B cell (primary cell): Measurements from ENCODE around the gene TUBA4B. TPM values are rescaled to one million over a fixed set of nuclear protein-coding genes. Genes with fewer than 3 reads are reported as not detected.

Experiments used
- ATAC-seq: fragments of 200-7000 bp; cut with Tn5 transposase; one replicate; pipeline ENCODE4 v1.10.0; 2021; ENCODE audit warnings: low read depth, mild to moderate bottlenecking, moderate number of reproducible peaks, moderate library complexity
- CTCF ChIA-PET: fragments of 350-600 bp; sonication (Branson Sonifier 250); formaldehyde crosslinking; loops from one replicate; lab custom pipeline; 2021; ENCODE audit warnings: antibody characterized with exemption, inconsistent platforms; lab: Charles Lee
- POLR2A ChIA-PET: fragments of 350-600 bp; sonication (Branson Sonifier 250); formaldehyde crosslinking; loops from one replicate; lab custom pipeline; 2021; ENCODE audit warnings: antibody characterized with exemption; lab: Charles Lee
- DNase-seq: peaks from one replicate; pipeline ENCODE4 v3.0.0; 2013
- H2AFZ ChIP-seq: 2 replicates; pipeline ENCODE4 v1.6.1; 2012; ENCODE audit warnings: mild to moderate bottlenecking, low read depth, low read length; ENCODE audit not compliant: insufficient read depth, poor library complexity, severe bottlenecking
- H3K27ac ChIP-seq, 2 donors: 1 replicate in 1 of 2; 2 replicates in 1 of 2; pipeline ENCODE4 v1.5.1; 2012 to 2013; ENCODE audit warnings: low read length in 2 of 2, mild to moderate bottlenecking in 2 of 2, moderate library complexity in 1 of 2
- H3K27me3 ChIP-seq, 4 experiments: fragments of 200-600 bp in 1 of 4; sonication (generic) in 1 of 4; replicated peaks in 1 of 4; 1 replicate in 2 of 4; 2 replicates in 2 of 4; pipeline versions ENCODE4 v1.6.1 to v1.7.0; 2013 to 2016; ENCODE audit warnings: low read length in 3 of 4, mild to moderate bottlenecking in 2 of 4, mixed read lengths in 1 of 4, moderate library complexity in 1 of 4; ENCODE audit not compliant: insufficient read depth in 4 of 4, control insufficient read depth in 3 of 4; ENCODE audit errors: control extremely low read depth in 1 of 4
- H3K36me3 ChIP-seq, 2 experiments: replicated peaks in 1 of 2; 1 replicate in 1 of 2; 2 replicates in 1 of 2; pipeline versions ENCODE4 v1.6.1 to v1.7.1; 2013; ENCODE audit warnings: low read length in 1 of 2; ENCODE audit not compliant: insufficient read depth in 2 of 2, control insufficient read depth in 1 of 2; ENCODE audit errors: control extremely low read depth in 1 of 2, extremely low read depth in 1 of 2
- H3K4me1 ChIP-seq, 2 donors: fragments of 200-600 bp in 1 of 2; sonication (generic) in 1 of 2; 1 replicate in 1 of 2; 2 replicates in 1 of 2; pipeline versions ENCODE4 v1.5.1 to v1.6.1; 2013 to 2017; ENCODE audit warnings: low read length in 2 of 2; ENCODE audit not compliant: control insufficient read depth in 2 of 2, insufficient read depth in 2 of 2
- H3K4me2 ChIP-seq: replicated peaks from 2 replicates; pipeline ENCODE3; 2012; ENCODE audit warnings: mild to moderate bottlenecking, low read depth, low read length; ENCODE audit not compliant: poor library complexity, severe bottlenecking
- H3K4me3 ChIP-seq, 5 experiments: fragments of 200-600 bp in 1 of 5; sonication (generic) in 1 of 5; 1 replicate in 3 of 5; 2 replicates in 2 of 5; pipeline versions ENCODE4 v1.5.1 to v1.7.0; 2011 to 2016; ENCODE audit warnings: low read length in 4 of 5, mild to moderate bottlenecking in 4 of 5, low read depth in 2 of 5, control low read depth in 1 of 5, moderate library complexity in 1 of 5; ENCODE audit not compliant: insufficient read depth in 1 of 5; ENCODE audit errors: control extremely low read depth in 1 of 5, extremely low read depth in 1 of 5
- H3K79me2 ChIP-seq: fragments of 200-600 bp; sonication (generic); one replicate; pipeline ENCODE4 v1.6.0; 2016; ENCODE audit warnings: low read length; ENCODE audit not compliant: control insufficient read depth, insufficient read depth
- H3K9ac ChIP-seq: fragments of 200-600 bp; sonication (generic); 2 replicates; pipeline ENCODE4 v1.6.1; 2017; ENCODE audit warnings: mild to moderate bottlenecking, low read length, moderate library complexity
- H3K9me3 ChIP-seq, 3 donors: one replicate each; pipeline versions ENCODE4 v1.6.1 to v1.7.1; 2013; ENCODE audit warnings: low read length in 2 of 3; ENCODE audit not compliant: control insufficient read depth in 2 of 3, insufficient read depth in 1 of 3; ENCODE audit errors: control extremely low read depth in 1 of 3
- H4K20me1 ChIP-seq: 2 replicates; pipeline ENCODE4 v1.6.0; 2012; ENCODE audit warnings: mild to moderate bottlenecking, low read length; ENCODE audit not compliant: insufficient read depth, control insufficient read depth, poor library complexity, severe bottlenecking
- H3K27ac Mint-ChIP-seq: one replicate; pipeline ENCODE4 v1.8.0; 2021; ENCODE audit warnings: mixed read lengths
- H3K27me3 Mint-ChIP-seq: one replicate; pipeline ENCODE4 v1.8.0; 2021; ENCODE audit warnings: mixed read lengths
- H3K4me1 Mint-ChIP-seq: one replicate; pipeline ENCODE4 v1.8.0; 2021; ENCODE audit warnings: mixed read lengths
- H3K4me3 Mint-ChIP-seq: one replicate; pipeline ENCODE4 v1.8.0; 2021; ENCODE audit warnings: mixed read lengths
- H3K9me3 Mint-ChIP-seq: one replicate; pipeline ENCODE4 v1.8.0; 2022; ENCODE audit warnings: mixed read lengths; ENCODE audit not compliant: insufficient read depth
- EZH2 ChIP-seq: IDR thresholded peaks from 2 replicates; pipeline ENCODE4 v1.6.1; 2012; ENCODE audit warnings: borderline replicate concordance, low read depth, mild to moderate bottlenecking, moderate library complexity, low read length; ENCODE audit not compliant: insufficient read depth, poor library complexity, severe bottlenecking
- WGBS: methylation state at CpG from one replicate; pipeline ENCODE4 v1.1.5; 2013; ENCODE audit warnings: missing lambda C conversion rate; ENCODE audit not compliant: insufficient coverage; 5-methylcytosine and 5-hydroxymethylcytosine counted together
- intact Hi-C: fragments of 100-400 bp; cut with micrococcal nuclease; formaldehyde crosslinking; loops from one replicate; pipeline ENCODE4 v1.10.0; 2022
- polyA plus RNA-seq: library from polyadenylated mRNA; depleted of rRNA; stranded (reverse); fragments of >200 nt; gene quantifications from 2 replicates; pipeline ENCODE4 v1.2.3, GENCODE V29; 2012
- total RNA-seq, 2 donors: library from RNA; stranded (reverse); fragments of 120-200 nt in 1 of 2; gene quantifications; 1 replicate in 1 of 2; 2 replicates in 1 of 2; pipeline versions ENCODE4 v1.2.3 to v1.2.4, GENCODE V29; 2013 to 2022
- TF ChIP-seq, protein P1 (sequence below): fragments of 200-600 bp; IDR thresholded peaks from one replicate; pipeline ENCODE4 v1.8.0; 2022; ENCODE audit warnings: antibody characterized with exemption, mild to moderate bottlenecking

The TUBA4B gene
- total and polyA plus RNA-seq, 2 donors (not counting 1 experiment from before 2014, with no cell fraction given): not detected

DNA sequence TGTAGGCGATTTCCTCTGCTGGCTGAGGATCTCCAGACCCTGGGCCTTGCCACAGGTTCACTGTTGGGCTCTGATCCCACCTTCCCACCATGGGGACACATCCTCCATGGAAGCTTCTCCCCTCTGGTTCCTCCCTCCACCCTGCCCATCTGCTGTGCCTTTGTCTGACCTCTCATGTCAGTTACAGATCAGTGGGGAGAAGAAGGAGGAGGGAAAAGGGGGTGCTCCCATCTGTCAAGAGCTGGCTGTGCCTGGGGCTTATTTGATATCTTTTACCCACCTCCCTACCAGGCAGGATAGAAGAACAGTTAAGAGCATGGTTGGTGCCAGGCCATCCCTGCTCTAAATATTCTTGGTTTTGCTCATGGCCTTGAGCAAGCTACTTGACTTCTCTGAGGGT is 13.8 kb downstream of the TUBA4B start:
- H3K4me2 ChIP-seq: no peak overlapping the region
- ChIA-PET CTCF (interaction anchor here (0.7 to 2.0 kb wide), 2 partner anchors 10 to 35 kb away, joined by 3 to 11 read pairs; no protein-coding TSS in a partner anchor), POLR2A (no interaction called here)
- Mint-ChIP-seq H3K4me3 (no peak overlapping the region), H3K9me3 (no peaks in the 10 kb centered on the region), H3K4me1 (no peaks in the 10 kb centered on the region), H3K27me3 (no peaks in the 10 kb centered on the region), H3K27ac (no peak overlapping the region)
- no peak overlapping the region for H3K9ac ChIP-seq
- peaks cover 5% of the 10 kb centered on the region for H3K79me2 ChIP-seq
- no peaks in the 10 kb centered on the region for H3K9me3 ChIP-seq
- intact Hi-C loops: no loop called here
- H3K4me3 ChIP-seq: no peak overlapping the region
- ATAC-seq (no peak), DNase-seq (no peak)
- no peaks in the 10 kb centered on the region for H4K20me1 ChIP-seq
- H3K36me3 ChIP-seq: no peaks in the 10 kb centered on the region
- no CpG with 5 or more reads among the region's 1 CpG for WGBS
- no peaks in the 10 kb centered on the region for H3K4me1 ChIP-seq
- no peak overlapping the region for H3K27ac ChIP-seq
- no peak for TF ChIP-seq EZH2
- TF ChIP-seq, protein P1, sequence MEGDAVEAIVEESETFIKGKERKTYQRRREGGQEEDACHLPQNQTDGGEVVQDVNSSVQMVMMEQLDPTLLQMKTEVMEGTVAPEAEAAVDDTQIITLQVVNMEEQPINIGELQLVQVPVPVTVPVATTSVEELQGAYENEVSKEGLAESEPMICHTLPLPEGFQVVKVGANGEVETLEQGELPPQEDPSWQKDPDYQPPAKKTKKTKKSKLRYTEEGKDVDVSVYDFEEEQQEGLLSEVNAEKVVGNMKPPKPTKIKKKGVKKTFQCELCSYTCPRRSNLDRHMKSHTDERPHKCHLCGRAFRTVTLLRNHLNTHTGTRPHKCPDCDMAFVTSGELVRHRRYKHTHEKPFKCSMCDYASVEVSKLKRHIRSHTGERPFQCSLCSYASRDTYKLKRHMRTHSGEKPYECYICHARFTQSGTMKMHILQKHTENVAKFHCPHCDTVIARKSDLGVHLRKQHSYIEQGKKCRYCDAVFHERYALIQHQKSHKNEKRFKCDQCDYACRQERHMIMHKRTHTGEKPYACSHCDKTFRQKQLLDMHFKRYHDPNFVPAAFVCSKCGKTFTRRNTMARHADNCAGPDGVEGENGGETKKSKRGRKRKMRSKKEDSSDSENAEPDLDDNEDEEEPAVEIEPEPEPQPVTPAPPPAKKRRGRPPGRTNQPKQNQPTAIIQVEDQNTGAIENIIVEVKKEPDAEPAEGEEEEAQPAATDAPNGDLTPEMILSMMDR: no peak
- H2AFZ ChIP-seq: no peak overlapping the region
- H3K27me3 ChIP-seq: no peaks in the 10 kb centered on the region

DNA sequence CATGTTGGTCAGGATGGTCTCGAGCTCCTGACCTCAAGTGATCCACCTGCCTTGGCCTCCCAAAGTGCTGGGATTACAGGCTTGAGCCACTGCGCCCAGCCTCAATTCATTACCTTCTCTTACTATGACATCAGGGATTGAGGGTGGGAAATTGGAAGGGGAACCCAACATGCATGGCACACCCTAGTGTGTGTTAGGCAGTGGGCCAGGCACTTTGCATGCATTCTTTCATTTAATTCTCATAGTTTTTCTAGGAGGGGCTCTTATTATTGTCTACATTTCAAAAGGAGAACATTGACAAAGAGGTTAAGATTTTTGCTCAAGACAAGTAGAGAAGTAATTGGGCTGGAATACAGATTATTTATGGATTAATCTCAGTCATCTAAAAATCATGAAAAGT is 15.3 kb downstream of the TUBA4B start:
- no peak for DNase-seq
- POLR2A ChIA-PET: no interaction called here

More for the DNA sequence above, 15.3 kb downstream of the TUBA4B start:
- H3K4me3 Mint-ChIP-seq: no peak overlapping the region
- Histone ChIP-seq H3K36me3 (no peaks in the 10 kb centered on the region), H4K20me1 (no peaks in the 10 kb centered on the region), H2AFZ (no peak overlapping the region), H3K9ac (no peak overlapping the region), H3K79me2 (peaks cover 8% of the 10 kb centered on the region), H3K4me1 (no peaks in the 10 kb centered on the region), H3K27me3 (no peaks in the 10 kb centered on the region), H3K4me3 (no peak overlapping the region), H3K27ac (no peak overlapping the region), H3K9me3 (no peaks in the 10 kb centered on the region), H3K4me2 (no peak overlapping the region)
- no peaks in the 10 kb centered on the region for H3K27me3 Mint-ChIP-seq
- H3K27ac Mint-ChIP-seq: no peak overlapping the region
- H3K9me3 Mint-ChIP-seq: no peaks in the 10 kb centered on the region
- no CpG with 5 or more reads among the region's 2 CpGs for WGBS
- no peaks in the 10 kb centered on the region for H3K4me1 Mint-ChIP-seq
- TF ChIP-seq, protein P1: no peak
- no peak for TF ChIP-seq EZH2
- CTCF ChIA-PET: interaction anchor here (1.0 to 1.5 kb wide), 2 partner anchors 10 to 12 kb away, joined by 3 read pairs; no protein-coding TSS in a partner anchor
- intact Hi-C loops: no loop called here
- no peak for ATAC-seq
